Activated T-helper 1 cell treated with anti-CD3 and anti-CD28 coated beads, Interleukin-2, amount 50 U/mL, for 16 hours (primary cell): ENCODE measurements around the gene KLK2.

Experiments used
- DNase-seq, 2 donors: peaks; one replicate each; pipeline ENCODE4 v3.0.0-alpha.2; 2020; ENCODE audit warnings: low read depth in 1 of 2, low spot score in 1 of 2

KLK2 gene

GRCh38 chr19:50844296-50844935, 28.8 kb upstream of the KLK2 start:
- DNase-seq = no peak

GRCh38 chr19:50850738-50851137, 22.5 kb upstream of the KLK2 start:
- DNase-seq = no peak

- DNase-seq = no peak
Observed at GRCh38 chr19:50851620-50852019, 21.6 kb upstream of the KLK2 start.

GRCh38 chr19:50854636-50855410, 18.4 kb upstream of the KLK2 start, which contains the start of gene KLK3:
KLK3 (plus strand) TSS chr19:50854915; CDS start chr19:50854956, 41 bp downstream.
- DNase-seq = no peak

- DNase-seq = no peak
Observed at GRCh38 chr19:50857366-50857765, 15.9 kb upstream of the KLK2 start.

GRCh38 chr19:50858886-50859285, 14.4 kb upstream of the KLK2 start:
- DNase-seq = no peak

GRCh38 chr19:50859849-50860248, 13.4 kb upstream of the KLK2 start:
- DNase-seq = no peak

- no peak for DNase-seq
Observed at GRCh38 chr19:50861010-50861409, 12.2 kb upstream of the KLK2 start.

GRCh38 chr19:50861496-50862286, 11.5 kb upstream of the KLK2 start:
- no peak for DNase-seq

GRCh38 chr19:50869479-50869878, 3.8 kb upstream of the KLK2 start:
- no peak for DNase-seq

- DNase-seq = no peak
Observed at GRCh38 chr19:50870417-50871089, 2.7 kb upstream of the KLK2 start.

- no peak for DNase-seq
Observed at GRCh38 chr19:50874211-50874610, 972 bp downstream of the KLK2 start.

GRCh38 chr19:50875795-50876422, 2.7 kb downstream of the KLK2 start:
- no peak for DNase-seq

- DNase-seq = no peak
Observed at GRCh38 chr19:50876456-50876855, 3.2 kb downstream of the KLK2 start.

- DNase-seq = no peak
Observed at GRCh38 chr19:50877338-50877737, 4.1 kb downstream of the KLK2 start.

GRCh38 chr19:50878851-50879250, 5.6 kb downstream of the KLK2 start:
- DNase-seq = no peak

GRCh38 chr19:50880241-50880640, 7.0 kb downstream of the KLK2 start:
- DNase-seq = no peak

- DNase-seq = no peak
Observed at GRCh38 chr19:50882188-50882587, 8.9 kb downstream of the KLK2 start.

GRCh38 chr19:50889638-50890037, 16.4 kb downstream of the KLK2 start:
- DNase-seq = no peak

- DNase-seq = no peak
Observed at GRCh38 chr19:50890422-50891252, 17.4 kb downstream of the KLK2 start.
